ENCODE results near the gene PLCD3.

The PLCD3 gene

GRCh38 chr17:45119964-45120363, 12.4 kb downstream of the PLCD3 start:
- no peak for DNase-seq (ENCODE audit: low read depth)
- no peak for TF ChIP-seq CTCF (conservative IDR thresholded peaks at IDR 0.05; ENCODE audit: low read depth, low read length)
- no peak overlapping the region for H3K4me3 ChIP-seq (ENCODE audit: low read depth, low read length)

- no peak overlapping the region for H3K4me3 ChIP-seq (ENCODE audit: low read depth, low read length)
- no peak for DNase-seq (ENCODE audit: low read depth)
- no peak for TF ChIP-seq CTCF (conservative IDR thresholded peaks at IDR 0.05; ENCODE audit: low read depth, low read length)
These were observed 13.6 kb downstream of the PLCD3 start for GRCh38 chr17:45118691-45119090.

GRCh38 chr17:45117848-45118646, 14.3 kb downstream of the PLCD3 start:
- DNase-seq (ENCODE audit: low read depth): no peak
- no peak overlapping the region for H3K4me3 ChIP-seq (ENCODE audit: low read depth, low read length)
- no peak for TF ChIP-seq CTCF (conservative IDR thresholded peaks at IDR 0.05; ENCODE audit: low read depth, low read length)

GRCh38 chr17:45117334-45117733, 15.0 kb downstream of the PLCD3 start:
- H3K4me3 ChIP-seq (ENCODE audit: low read depth, low read length): no peak overlapping the region
- no peak for DNase-seq (ENCODE audit: low read depth)
- TF ChIP-seq CTCF (conservative IDR thresholded peaks at IDR 0.05; ENCODE audit: low read depth, low read length): no peak

- DNase-seq (ENCODE audit: low read depth): no peak
- TF ChIP-seq CTCF (conservative IDR thresholded peaks at IDR 0.05; ENCODE audit: low read depth, low read length): no peak
- no peak overlapping the region for H3K4me3 ChIP-seq (ENCODE audit: low read depth, low read length)
These were observed 15.8 kb downstream of the PLCD3 start for GRCh38 chr17:45116434-45117016.

- no peak for TF ChIP-seq CTCF (conservative IDR thresholded peaks at IDR 0.05; ENCODE audit: low read depth, low read length)
- DNase-seq (ENCODE audit: low read depth): no peak
- H3K4me3 ChIP-seq (ENCODE audit: low read depth, low read length): no peak overlapping the region
These were observed 16.4 kb downstream of the PLCD3 start for GRCh38 chr17:45115871-45116270.
